Ishikawa (cell line): ENCODE measurements around the gene ANK3.

ENCODE experiments used
- CEBPB ChIP-seq: IDR thresholded peaks from 2 replicates; pipeline ENCODE4 v1.6.1; 2012
- CREB1 ChIP-seq: IDR thresholded peaks from 2 replicates; pipeline ENCODE4 v1.6.1; 2012; ENCODE audit warnings: low read depth
- EGR1 ChIP-seq: IDR thresholded peaks from 2 replicates; pipeline ENCODE4 v1.6.1; 2012
- EP300 ChIP-seq: IDR thresholded peaks from 2 replicates; pipeline ENCODE4 v1.6.1; 2012; ENCODE audit warnings: borderline replicate concordance
- FOXM1 ChIP-seq: IDR thresholded peaks from 2 replicates; pipeline ENCODE4 v1.6.1; 2012; ENCODE audit warnings: low read depth, borderline replicate concordance
- MAX ChIP-seq: IDR thresholded peaks from 2 replicates; pipeline ENCODE4 v1.6.1; 2012
- NFIC ChIP-seq: IDR thresholded peaks from 2 replicates; pipeline ENCODE4 v1.6.1; 2012
- RAD21 ChIP-seq: IDR thresholded peaks from 2 replicates; pipeline ENCODE4 v1.6.1; 2012; ENCODE audit warnings: low read depth
- REST ChIP-seq: IDR thresholded peaks from 2 replicates; pipeline ENCODE4 v1.6.1; 2012; ENCODE audit warnings: low read depth, mild to moderate bottlenecking
- TAF1 ChIP-seq: IDR thresholded peaks from 2 replicates; pipeline ENCODE4 v1.6.1; 2012; ENCODE audit warnings: low read depth, mild to moderate bottlenecking
- TCF12 ChIP-seq: IDR thresholded peaks from 2 replicates; pipeline ENCODE4 v1.6.1; 2012; ENCODE audit warnings: low read depth
- TEAD4 ChIP-seq: IDR thresholded peaks from 2 replicates; pipeline ENCODE4 v1.6.1; 2012
- USF1 ChIP-seq: IDR thresholded peaks from 2 replicates; pipeline ENCODE4 v1.6.1; 2012
- YY1 ChIP-seq: IDR thresholded peaks from 2 replicates; pipeline ENCODE4 v1.6.1; 2012; ENCODE audit warnings: low read depth
- ZBTB7A ChIP-seq: IDR thresholded peaks from 2 replicates; pipeline ENCODE4 v1.6.1; 2012; ENCODE audit warnings: low read depth

The ANK3 gene

GRCh38 chr10:60323162-60323561 is 66.5 kb downstream of the ANK3 start:
- TF ChIP-seq EGR1, result no peak
- TF ChIP-seq TCF12, result no peak
- TF ChIP-seq TEAD4, result no peak
- no peak for TF ChIP-seq CEBPB
- TF ChIP-seq USF1, result no peak
- TF ChIP-seq ZBTB7A, result no peak
- TF ChIP-seq FOXM1, result no peak
- no peak for TF ChIP-seq EP300
- no peak for TF ChIP-seq TAF1
- TF ChIP-seq NFIC, result no peak

GRCh38 chr10:60320666-60321065 is 69.0 kb downstream of the ANK3 start:
- TF ChIP-seq EP300, result no peak

- TF ChIP-seq USF1 (no peak), FOXM1 (no peak), NFIC (no peak), REST (no peak), MAX (no peak), TCF12 (no peak), EP300 (no peak), EGR1 (no peak), CEBPB (no peak), TAF1 (no peak)
Measured at GRCh38 chr10:60316029-60316428, 73.6 kb downstream of the ANK3 start.

GRCh38 chr10:60315311-60315710 is 74.4 kb downstream of the ANK3 start:
- TF ChIP-seq EGR1 (no peak), CREB1 (no peak), TCF12 (no peak), USF1 (no peak), YY1 (no peak), NFIC (no peak), CEBPB (no peak), TAF1 (no peak), TEAD4 (no peak), ZBTB7A (no peak), RAD21 (no peak), EP300 (no peak), FOXM1 (no peak), REST (no peak), MAX (no peak)

GRCh38 chr10:60314069-60314940 is 75.4 kb downstream of the ANK3 start:
- no peak for TF ChIP-seq RAD21
- no peak for TF ChIP-seq CEBPB
- TF ChIP-seq EGR1, result no peak
- no peak for TF ChIP-seq YY1
- no peak for TF ChIP-seq USF1
- no peak for TF ChIP-seq MAX
- no peak for TF ChIP-seq FOXM1
- TF ChIP-seq TEAD4, result no peak
- TF ChIP-seq REST, result no peak
- TF ChIP-seq CREB1, result no peak
- TF ChIP-seq EP300, result no peak
- TF ChIP-seq TCF12, result no peak
